HG02970 (cell line): ENCODE data around the gene GRK5.
"Not testable (repeated sequence)": the region's sequence is repeated elsewhere in the genome, so short reads cannot be mapped to it uniquely, and the experiment has no call there.

Experiments
- ATAC-seq: cut with Tn5 transposase; IDR thresholded peaks from one replicate; pipeline ENCODE4 v1.9.1; 2021; ENCODE audit warnings: mild to moderate bottlenecking, moderate library complexity, moderate number of reproducible peaks; ENCODE audit not compliant: unreplicated experiment, low FRiP score

Gene GRK5

DNA sequence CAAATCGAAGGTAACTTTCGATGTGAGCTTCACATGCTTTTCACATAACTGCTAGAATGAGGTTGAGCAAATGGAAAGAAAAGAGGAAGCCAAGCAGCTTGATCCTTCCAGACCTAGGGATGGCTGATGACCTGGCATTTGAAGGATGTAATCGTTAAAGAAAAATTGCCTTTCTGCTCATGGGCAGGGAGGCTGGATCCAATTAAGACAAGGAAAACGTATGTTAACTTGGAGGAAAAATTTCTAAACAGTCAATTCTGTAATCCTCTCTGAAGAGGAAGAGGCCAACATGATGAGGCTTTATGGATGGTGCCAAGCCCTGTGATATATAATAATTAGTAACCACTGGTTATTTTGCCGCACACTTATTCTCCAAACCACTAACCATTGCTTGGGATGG lies 12.5 kb downstream of the GRK5 start:
- no peak for ATAC-seq

DNA sequence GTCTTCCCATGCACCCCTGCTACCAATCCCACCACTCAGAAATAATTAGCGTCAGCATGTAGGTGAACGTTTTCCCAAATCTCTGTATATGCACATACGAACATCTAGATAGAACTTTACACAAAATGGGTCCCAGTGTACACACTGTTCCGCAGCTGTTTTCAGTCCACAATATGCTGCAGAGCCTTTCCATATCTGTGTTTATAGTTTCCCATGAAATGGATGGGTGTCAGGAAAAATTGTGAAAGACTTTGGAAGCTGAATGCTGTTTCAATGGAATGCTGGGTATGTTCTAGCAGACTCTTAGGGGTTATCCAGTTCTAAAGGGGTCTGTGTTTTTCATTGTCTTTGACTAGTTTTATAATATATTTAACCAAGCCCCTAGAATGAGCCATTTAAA lies 13.8 kb downstream of the GRK5 start:
- no peak for ATAC-seq

DNA sequence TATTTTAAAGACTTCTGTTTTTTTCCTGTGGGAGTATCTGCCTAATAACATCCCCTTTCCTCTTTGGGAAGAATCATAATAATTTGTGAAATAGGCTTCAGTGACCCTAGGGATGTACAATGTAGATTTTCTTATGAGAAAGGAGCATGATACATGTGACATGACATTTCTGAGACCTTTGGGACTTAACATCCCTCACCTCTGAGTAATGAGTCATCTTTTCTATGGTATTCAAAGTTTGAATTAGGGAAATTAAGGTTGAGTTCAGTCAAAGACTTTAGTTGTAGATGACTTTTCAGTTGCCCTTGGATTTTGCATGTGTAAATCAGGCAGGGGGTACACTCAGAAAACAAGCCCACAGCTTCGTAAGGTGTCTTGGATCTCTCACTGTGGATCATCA lies 14.3 kb downstream of the GRK5 start:
- no peak for ATAC-seq

DNA sequence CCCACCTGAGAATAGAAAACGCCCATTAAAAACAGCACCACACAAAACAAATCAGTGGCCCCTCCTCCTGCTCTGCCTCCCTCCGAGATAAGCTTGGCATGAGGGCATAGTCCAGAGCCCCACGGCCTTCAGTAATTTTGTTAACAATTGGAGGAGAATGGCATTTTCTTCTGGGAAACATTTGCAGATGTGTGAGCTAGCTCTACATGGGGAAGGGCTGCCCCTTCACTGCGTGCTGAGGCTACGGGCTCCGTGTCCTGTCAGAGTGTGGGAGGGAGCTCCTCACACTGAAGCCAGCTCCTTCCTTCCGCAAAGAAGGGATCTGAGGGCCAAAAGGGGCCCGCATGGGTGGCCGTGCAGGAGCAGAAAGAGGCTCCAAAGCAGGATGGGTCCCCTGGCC lies 15.2 kb downstream of the GRK5 start:
- ATAC-seq = no peak

DNA sequence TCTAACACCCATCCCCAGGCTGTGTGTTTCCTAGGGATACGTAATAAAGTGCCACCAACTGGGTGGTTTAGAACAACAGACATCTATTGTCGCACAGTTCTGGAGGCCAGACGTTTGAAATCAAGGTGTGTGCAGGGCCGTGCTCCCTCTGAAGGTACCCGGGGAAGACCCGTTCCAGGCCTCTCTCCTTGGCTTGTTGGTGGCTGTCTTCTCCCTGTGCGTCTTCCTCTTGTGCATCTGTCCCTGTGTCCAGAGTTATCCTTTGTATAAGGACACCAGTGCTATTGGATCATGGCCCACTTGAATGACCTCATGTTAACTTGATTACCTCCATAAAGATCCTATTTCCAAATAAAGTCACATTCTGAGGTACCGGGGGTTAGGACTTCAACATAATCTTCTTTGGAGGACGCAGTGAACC lies 15.6 kb downstream of the GRK5 start:
- no peak for ATAC-seq

DNA sequence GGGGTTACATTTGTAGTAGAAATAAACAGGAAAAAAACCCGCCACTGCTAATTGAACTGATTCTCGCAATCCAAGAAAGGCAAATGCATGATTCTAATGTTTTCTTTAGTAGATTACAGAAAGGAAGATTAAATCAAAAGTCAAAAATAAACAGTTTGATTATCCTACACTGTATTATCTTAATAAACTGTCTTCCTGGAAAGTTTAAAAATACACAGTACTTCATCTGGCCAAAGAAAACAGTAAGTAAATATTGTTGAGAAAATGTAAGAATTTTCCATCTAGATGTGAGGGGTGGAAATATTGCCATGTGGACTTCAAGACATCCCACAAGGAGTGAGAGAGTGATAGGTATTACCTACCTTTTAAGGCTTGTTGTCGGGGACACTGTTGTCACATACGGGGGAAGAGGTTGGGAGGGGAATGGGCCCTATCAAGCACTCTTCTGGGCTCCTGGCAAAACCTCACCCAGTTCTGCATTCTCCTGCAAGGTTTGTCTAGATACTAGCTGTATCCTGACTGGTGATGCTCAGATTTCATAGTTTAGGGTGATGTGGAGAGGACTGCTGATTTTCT lies 17.8 kb downstream of the GRK5 start:
- no peak for ATAC-seq

DNA sequence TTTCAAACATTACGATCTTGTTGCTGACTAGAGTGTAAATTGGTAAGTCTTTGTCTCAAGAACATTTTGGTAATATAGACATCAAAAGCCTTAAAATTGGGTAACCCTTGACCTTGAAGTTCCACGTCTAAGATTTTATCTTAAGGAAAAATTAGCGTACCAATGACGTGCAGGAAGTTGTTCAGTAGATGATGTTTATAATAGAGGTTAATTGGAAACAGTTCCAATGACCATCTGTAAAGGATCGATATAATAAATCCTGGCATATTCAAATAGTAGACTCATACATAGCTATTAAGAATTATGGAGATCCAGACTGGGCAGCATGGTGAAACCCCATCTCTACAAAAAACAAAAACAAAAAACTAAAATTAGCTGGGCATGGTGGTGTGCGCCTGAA lies 20.5 kb downstream of the GRK5 start:
- no peak for ATAC-seq

DNA sequence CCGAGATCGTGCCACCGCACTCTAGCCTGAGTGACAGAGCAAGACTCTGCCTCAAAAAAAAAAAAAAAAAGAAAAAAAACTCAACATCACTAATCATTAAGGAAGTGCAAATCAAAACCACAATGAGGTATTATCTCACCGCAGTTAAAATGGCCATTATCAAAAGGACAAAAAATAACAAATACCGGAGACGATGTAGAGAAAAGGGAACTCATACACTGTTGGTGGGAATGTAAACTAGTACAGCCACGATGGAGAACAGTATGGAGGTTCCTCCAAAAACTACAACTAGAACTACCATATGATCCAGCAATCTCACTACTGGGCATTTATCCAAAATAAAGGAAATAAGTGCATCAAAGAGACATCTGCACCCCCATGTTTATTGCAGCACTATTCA lies 24.3 kb downstream of the GRK5 start:
- ATAC-seq = no peak

DNA sequence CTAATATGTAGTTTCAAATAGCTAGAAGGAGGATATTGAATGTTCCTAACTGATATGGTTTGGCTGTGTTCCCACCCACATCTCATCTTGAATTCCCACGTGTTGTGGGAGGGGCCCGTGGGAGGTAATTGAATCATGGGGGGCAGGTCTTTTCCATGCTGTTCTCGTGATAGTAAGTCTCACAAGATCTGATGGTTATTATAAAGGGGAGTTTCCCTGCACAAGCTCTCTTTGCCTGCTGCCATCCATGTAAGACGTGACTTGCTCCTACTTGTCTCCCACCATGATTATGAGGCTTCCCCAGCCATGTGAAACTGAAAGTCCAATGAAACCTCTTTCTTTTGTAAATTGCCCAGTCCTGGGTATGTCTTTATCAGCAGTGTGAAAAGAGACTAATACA lies 25.1 kb downstream of the GRK5 start:
- not testable (repeated sequence) for ATAC-seq

DNA sequence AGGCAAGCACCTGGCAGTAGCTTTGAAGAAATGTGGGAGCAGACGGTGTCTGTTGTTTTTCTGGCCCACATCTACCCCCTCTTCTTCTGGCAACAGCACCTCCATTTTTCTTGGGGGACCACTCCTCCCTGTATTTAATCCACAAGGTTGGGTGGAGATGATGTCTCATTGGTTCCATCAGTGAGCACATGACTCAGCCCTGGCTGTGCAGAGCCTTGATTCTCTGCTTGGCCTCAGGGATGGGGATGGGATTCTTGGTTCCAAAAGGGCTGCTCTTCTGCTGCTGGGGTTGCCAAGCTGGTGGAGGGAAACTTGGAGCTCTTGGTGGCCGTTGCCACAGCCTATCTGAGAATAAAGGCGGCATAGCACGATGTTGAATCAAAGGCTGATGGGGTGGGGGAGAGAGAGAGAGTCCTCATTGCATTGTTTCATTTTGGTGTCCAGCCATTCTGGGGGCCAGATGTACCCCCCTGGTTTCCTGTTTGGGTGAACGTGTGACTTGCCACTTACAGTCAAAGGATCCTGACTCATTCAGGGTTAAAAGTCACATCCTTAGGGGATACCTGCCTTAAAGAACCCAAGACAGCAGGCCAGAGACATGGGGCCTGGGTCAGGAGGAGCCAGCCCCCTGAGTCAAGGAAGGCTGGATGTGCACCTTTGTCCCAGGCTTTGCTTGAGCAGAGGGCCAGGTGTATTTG lies 25.9 kb downstream of the GRK5 start:
- no peak for ATAC-seq

DNA sequence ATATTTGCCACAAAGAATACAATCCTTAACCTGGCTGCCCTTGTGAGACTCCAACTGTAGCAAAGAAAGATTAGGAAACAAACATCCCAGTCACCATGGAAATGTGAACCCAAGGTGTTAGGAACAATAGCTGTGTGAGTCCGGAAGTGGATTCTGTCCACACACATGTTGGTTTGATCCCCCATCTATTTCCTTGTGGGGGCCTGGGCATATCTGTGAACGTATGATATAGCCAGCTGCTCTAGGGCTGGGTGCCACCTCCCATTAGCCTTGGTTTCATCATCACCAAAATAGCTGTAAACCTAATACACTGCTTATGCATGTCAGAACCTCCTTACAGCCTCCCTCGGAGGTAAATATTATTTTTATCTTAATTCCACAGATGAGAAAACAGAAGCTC lies 26.4 kb downstream of the GRK5 start:
- ATAC-seq = no peak

DNA sequence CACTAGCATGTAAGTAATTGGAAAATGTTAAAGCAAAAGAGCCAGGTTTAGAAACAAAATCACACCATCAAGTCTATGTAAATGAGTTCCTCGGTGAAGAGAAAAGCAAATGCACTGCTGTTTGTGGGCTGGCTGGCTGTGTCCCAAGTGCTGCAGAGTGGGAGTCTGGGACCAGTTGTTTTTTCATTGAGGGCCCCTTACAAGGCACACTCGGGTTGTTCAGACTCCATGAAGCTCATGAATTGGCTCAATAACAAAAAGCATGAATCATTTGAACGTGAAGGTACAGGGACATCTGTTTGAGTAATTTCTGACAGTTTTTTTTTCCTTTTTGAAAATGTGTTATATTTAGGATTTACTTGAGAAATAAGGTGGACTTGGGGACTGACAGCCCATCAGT lies 28.0 kb downstream of the GRK5 start:
- no peak for ATAC-seq

DNA sequence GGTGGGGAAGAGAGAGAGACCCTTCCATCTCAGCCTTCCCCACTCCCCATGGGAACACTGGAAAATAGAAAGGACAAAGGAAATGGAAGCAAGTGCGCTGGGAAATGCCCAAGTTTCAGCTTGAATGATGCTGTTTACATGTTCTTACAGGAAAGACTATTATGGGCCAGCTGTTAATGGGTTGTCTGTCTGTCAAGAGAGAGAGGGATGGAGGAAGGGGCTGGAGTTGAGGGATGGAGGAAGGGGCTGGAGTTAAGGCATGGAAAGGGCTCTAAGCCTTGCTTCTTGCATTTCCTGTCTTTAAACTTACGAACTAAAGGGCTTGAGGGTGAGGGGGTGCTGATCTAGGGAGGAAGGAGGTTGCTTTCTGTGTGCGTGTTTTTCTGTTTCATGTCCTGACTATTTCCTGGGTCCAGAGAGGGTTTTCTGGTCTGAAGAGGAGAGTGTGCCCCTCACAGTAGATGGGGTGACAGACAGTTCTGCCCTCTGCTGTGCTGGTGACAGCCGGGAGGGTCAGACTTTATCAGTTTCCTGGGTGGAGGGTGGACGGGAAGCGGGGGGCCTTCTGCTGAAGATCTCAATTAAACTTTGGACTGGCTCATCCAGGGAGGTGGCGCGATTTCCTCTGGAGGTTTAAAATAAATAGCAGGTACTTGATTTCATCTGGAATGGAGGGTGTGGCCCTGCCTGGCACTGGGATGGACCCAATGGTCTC lies 30.5 kb downstream of the GRK5 start:
- ATAC-seq = no peak

DNA sequence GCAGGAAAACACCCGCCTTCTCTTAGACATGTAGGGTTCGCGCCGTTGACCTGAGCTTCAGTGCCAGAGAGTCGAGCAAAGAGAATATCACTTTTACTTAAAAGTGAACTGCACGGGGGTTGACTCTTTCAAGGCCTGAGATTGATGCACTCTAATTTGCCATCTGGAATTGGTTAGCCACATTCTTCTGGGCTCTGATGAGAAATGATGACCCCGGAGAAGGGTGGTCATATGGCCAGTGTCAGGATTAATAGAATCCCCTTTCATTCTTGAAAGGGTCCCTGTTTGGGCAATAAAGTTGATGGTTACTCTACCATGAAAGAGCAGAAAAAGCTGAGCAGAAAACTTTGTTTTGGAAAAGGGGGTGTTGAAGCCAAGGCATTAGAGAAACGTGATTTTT lies 31.2 kb downstream of the GRK5 start:
- ATAC-seq = no peak

DNA sequence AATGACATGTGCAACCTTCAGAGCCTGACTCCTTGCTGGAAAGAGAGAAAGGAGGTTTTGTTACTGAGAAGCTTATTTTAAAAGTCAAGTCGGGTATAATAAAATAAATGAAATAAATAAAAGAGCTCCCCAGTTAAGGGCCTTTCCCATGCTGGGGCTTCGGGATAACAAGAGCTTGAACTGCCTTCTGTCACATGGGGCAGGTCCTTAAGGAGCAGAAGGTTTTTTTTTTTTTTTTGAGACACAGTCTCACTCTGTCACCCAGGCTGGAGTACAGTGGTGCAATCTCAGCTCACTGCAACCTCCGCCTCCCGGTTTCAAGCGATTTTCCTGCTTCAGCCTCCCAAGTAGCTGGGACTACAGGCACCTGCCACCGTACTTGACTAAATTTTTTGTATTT lies 31.6 kb downstream of the GRK5 start:
- not testable (repeated sequence) for ATAC-seq

DNA sequence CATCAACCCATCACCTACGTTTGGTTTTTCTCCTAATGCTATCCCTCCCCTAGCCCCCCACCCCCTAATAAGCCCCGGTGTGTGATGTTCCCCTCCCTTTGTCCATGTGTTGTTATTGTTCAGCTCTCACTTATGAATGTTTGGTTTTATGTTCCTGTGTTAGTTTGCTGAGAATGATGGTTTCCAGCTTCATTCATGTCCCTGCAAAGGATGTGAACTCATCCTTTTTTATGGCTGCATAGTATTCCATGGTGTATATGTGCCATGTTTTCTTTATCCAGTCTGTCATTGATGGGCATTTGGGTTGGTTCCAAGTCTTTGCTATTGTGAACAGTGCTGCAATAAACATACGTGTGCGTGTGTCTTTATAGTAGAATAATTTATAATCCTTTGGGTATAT lies 32.3 kb downstream of the GRK5 start:
- ATAC-seq = not testable (repeated sequence)

DNA sequence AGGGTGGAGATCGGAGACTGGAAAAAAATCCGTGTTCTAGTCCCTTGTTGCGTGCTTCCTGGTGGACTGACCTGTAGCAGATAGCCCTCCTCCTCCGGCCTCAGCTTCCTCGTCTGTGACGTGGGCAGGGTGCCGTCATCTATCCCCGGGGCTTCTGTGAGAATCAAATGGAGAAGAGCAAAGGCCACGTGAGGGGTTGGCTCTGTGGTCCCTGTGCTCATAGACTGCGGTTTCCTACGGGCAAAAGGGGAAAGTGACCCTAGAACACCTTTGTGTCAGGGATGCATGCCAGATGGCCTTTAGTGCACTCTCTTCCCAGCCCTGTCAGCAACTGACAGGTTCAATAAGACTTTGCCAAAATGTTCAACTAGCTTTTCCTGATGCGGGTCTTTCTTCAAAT lies 33.7 kb downstream of the GRK5 start:
- ATAC-seq = no peak

DNA sequence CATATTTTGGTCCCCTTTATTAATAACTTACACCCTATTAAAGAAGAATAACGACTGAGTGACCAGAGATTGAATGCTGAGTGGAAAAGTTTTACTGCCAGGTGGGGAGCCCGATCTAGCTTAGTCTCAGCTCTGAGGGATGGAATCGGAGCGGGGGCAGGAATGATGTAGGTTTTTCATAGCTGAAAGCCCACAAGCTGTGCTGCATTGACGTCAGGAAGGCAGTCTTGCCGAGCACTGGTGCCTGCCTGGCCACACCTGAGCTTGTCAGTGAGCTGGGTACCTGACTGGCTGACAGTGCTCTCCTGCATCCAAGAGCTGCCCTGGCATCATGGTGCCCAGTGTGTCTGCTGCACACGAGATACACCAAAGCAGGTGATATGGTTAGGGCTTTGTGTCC lies 34.8 kb downstream of the GRK5 start:
- no peak for ATAC-seq

DNA sequence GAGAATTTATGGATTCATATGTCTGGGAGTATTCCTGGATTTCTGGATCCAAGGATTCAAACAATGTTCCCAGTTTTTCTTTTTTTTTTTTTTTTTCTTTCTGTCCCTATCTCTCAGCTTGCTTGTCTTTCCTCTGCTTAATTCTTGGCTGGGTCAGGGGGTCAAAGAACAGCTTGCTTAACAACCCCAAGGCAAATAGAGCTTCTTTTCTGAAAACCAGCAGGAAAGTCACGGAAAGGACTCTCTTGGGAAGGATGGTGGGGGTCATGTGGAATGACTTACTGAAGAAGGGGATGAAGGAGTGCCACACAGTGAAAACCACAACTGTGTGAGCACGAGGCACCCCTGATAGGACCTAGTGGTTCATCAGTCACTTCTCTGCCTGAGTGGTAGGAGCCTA lies 36.1 kb downstream of the GRK5 start:
- ATAC-seq = no peak

DNA sequence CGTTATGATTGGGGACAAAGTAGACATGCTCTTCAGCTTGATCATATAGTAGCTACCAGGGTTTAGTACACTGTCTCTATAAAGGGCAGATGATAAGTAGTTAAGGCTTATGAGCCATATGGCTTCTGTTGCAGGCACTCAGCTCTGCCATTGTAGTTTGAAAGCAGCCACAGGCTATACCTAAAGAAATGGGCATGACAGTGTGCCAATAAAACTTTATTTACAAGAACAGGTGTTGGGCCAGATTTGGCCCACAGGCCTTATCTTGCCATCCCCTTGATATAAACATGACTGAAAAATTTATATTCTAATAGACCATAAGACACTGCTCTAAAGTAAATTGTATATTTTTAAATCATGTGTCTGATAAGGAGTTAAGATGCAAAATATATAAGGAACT lies 36.6 kb downstream of the GRK5 start:
- no peak for ATAC-seq

DNA sequence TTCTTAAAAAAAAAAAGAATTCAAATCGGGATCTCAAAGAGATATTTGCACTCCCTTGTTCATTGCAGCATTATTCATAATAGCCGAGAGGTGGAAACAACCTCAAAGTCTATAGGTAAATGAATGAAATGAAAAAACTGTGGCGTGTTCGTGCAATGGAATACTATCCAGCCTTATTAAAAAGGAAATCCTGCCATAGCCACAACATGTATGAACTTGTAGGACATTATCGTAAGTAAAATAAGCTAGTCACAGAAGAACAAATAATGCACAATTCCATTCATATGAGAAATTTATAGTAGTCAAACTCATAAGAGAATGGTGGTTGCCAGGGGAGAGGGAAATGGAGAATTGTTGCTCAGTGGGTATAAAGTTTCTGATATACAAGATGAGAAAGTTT lies 37.9 kb downstream of the GRK5 start:
- ATAC-seq = no peak
